ENCODE results near the gene PPP2R5C.
"Not testable (repeated sequence)": the region's sequence is repeated elsewhere in the genome, so short reads cannot be mapped to it uniquely, and the experiment has no call there.

Gene PPP2R5C

DNA sequence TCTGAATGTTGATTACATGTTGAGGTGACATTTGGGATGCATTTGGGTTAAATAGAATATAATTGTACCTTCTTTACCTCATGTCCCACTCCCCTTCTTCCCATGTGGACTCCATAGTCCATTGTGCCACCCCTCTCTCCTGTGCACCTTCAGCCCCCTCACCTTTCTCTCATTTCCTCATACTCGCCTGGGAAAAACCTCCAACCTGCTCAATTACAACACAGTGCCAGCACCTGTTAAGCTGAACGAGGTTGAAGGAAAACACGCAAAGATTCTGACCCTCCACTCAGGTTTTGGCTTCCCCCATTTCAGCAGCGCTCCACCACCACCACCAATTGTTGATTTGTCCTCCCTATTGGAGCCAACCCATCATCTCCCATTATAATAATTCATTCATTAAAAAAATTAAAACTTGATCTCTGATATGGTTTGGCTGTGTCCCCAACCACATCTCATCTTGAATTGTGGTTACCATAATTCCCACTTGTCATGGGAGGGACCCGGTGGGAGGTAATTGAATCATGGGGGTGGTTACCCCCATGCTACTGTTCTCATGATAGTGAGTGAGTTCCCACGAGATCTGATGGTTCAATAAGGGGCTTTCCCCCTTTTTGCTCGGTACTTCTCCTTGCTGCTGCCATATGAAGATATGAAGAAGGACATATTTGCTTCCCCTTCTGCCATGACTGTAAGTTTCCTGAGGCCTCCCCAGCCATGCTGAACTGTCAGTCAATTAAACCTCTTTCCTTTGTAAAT, 33.7 kb upstream of the PPP2R5C start:
- no peak for DNase-seq

DNA sequence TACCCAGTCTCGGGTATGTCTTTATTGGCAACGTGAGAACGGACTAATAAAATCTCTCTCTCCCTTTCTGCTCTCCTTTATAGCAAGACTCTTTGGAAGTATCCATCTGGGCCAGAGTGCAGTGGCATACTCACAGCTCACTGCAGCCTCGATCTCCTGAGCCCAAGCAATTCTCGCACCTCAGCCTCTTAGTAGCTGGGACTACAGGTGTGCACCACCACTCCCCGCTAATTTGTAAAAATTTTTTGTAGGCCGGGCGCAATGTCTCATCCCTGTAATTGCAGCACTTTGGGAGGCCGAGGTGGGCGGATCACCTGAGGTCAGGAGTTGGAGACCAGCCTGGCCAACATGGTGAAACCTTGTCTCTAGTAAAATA, 33.2 kb upstream of the PPP2R5C start:
- no peak for DNase-seq

DNA sequence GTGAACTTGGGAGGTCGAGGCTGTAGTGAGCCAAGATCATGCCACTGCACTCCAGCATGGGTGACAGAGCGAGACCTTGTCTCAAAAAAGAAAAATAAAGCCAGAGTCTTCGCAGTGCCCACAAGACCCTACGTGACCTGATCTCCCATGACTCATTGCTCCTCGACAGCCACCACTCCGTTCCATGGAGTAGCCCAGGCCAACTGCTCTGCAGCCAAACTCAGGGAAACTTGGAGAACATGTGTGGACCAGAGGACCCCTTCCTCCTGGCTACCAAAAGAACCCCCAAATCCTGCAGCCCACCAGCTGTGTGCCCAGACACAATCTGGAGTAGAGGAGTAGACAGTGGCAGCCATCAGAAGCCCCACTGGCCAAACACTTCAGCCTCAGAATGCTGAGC, 32.1 kb upstream of the PPP2R5C start:
- DNase-seq: no peak

DNA sequence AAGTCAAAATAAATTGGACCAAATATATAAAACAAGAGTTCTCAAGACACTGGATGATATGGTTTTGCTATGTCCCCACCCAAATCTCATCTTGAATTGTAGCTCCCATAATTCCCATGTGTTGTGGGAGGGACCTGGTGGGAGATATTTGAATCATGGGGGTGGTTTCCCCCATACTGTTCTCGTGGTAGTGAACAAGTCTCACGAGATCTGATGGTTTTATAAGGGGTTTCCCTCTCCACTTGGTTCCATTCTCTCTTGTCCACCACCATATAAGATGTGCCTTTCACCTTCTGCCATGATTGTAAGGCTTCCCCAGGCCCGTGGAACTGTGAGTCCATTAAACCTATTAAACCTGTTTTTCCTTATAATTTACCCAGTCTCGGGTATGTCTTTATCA, 31.4 kb upstream of the PPP2R5C start:
- not testable (repeated sequence) for DNase-seq

DNA sequence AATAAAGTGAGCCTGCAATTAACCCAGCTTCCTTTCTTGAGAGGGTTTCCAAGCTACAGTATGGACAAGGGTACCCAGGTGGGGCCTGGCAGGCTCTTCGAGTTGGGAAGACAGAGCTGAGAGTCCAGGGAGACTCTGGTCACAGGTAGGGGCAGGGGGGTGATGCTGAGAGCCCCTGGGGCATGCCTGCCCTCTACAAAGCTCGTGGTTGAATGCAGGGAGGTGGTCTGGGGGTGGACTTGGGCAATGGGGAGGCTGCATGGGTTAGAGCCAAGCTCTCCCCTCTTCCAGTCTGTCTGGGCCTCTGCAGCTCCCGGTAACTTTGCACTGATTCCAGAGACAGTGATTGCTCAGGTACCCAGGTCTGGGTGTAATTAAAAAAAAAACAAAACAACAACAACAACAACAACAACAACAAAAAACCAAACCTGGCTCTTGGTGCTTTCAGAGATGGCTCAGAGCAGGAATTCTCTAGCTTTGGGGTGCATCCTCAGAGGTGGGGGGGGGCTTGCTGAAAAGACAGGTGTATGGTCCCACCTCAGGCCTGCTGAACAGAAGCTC, 30.8 kb upstream of the PPP2R5C start:
- no peak for DNase-seq

DNA sequence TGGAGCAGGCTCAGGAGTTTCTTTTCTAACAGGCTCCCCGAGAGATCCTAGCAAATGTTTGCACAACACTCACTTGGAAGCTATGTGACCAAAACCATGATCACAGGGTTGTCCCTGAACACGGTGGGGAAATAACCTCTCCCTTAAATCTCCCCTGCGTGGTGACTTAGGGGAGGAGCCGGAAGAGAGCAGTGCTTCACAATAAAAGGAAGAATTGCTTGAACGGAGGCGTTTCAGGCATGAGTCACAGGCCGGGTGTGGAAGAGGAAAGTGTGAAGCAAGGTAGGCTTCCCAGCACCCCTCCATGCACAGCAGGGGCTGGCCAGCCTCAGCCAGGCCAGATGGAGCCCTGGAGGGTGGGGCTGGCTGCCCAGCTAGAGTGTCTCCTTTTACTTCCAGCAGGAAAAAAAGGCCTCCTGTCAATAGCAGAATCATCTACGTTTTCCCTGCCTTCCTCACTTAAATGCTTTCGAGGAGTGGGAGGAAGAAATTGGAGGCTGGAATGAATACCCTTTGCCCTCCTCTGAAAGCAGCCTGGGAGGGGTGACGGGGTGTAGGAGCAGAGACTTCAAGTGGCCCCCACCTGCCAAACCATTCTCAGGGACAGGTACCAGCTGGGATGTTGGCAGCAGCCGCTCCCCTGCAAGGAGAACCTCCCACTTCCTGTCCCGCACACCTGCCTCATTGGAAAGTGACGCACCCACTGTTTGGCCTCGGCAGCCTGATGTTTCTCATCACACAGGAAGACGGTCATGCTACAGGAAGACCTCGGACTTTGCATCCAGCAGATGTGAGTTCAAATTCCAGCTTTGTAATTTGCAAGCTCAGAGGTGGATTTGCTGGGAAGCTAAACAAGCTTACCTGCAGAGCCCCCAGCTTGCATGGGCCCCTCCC, 30.1 kb upstream of the PPP2R5C start:
- peak; percentile 96 for DNase-seq

DNA sequence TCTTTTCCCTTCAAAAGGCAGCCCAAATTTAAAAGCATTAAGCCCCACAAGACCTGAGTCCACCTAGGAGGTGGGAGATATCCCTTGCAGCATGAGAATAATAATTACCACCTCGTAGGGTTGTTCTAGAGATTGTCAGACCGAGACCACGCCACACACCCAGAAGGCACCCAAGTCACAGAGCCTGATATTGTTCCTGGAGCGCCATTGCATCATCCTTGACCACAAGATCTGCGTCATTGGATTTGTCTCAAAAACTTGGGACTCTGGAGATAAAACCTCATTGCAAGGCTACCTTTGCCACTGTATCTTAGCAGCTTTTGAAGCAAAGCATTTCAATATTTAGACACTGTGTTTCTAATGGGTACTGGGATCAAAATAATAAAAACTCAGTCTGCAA, 29.4 kb upstream of the PPP2R5C start:
- DNase-seq: peak; percentile 51

DNA sequence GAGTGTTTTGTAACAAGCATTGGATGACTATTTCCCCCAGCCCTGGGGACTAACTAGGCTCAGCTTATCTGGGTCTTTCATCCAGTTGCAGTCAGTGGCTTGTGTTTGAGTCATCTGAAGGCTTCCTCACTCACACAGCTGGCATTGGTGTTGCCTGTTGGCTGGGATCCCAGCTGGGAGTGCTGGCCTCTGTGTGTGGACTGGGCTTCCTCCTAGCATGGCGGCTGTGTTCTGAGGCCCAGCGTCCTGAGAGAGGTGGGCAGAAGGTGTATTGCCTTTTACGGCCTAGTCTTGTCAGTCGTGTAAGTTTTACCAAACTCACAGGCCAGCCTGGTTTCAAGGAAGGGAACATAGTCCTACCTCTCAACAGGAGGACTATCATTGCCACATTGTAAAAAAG, 28.3 kb upstream of the PPP2R5C start:
- peak; percentile 70 for DNase-seq

DNA sequence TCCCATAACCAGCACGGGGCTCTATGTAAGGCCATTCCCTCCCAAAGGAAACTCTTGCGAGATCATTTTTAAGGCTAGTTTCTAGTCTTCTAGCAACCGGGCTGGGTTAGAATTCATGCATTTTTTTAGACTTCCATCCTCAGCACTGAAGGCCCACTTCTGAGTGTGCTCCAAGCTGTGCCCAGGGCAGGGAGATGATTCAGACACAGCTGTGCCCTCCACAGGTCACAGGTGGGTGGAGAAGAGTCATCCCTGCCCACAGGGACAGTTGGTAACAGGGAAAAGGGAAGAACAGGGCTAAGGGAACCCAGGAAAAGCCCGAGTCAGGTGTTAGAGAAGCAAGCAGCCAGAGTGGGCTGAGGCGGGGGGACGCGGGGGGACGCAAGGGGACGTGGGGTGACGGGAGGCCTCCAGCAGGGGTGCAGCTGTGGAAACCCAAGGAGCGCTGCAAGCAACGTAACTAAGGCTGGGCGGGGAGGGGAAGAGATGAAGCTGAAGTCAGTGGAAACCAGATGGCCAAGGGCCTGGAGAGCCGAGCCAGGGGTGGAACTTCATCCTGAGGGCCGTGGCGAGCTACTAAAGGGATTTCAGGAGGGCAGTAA, 27.2 kb upstream of the PPP2R5C start:
- no peak for DNase-seq

DNA sequence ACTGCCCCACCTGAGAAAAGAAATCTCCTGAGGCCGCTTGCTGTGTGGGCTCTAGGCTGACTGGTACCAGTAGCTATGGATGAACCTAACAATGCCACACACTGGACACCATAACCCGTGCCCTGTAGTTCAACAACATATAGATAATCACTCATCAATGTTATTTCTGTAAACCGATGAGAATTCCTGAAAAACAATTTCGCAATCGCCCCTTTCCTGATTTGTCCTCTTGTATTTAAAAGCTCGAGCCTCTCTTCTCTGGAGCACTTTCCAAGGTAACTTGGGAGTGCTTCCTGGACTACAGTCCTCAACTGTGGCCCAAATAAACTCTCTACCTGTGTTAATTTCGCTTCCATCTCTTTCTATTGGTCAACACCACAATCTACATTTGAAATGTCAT, 26.1 kb upstream of the PPP2R5C start:
- DNase-seq: no peak

DNA sequence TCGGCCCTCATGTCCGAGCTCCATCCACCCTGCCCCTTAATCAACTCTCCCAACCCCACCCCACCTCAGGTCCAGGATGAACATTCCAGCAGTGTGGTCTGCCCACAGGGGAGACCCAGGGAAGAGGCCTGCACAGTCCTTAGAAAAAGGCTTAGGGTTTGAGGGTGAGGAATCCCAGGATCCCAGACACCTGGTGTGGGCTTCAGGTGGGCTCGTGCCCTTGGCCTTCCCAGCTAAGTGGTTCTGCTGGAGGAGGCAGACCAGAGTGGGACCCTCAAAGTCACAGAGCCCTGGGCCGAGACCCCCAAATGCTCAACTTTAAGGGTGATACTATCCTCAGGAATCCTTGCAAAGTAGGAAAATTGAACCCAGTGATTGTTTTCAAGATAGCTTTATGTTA, 25.4 kb upstream of the PPP2R5C start:
- DNase-seq: no peak

DNA sequence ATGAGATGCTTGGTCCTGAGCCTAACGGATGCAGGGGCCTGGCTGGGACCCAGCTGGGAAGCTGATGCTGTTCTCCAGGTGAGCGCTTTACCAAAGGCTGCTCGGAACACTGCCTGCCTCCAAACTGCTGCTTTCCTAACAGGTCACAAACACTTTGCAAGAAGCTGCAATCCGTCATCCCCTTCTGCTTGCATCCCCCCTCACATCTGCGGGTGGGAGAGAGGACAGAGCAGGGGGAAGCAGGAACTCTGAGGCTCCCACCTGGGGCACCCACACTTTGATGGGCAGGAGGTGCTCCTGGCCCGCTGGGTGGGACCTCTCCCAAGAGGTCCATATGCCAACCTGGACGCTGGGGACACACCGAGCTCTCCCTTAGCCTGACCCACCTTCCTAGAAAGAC, 24.9 kb upstream of the PPP2R5C start:
- DNase-seq: no peak

DNA sequence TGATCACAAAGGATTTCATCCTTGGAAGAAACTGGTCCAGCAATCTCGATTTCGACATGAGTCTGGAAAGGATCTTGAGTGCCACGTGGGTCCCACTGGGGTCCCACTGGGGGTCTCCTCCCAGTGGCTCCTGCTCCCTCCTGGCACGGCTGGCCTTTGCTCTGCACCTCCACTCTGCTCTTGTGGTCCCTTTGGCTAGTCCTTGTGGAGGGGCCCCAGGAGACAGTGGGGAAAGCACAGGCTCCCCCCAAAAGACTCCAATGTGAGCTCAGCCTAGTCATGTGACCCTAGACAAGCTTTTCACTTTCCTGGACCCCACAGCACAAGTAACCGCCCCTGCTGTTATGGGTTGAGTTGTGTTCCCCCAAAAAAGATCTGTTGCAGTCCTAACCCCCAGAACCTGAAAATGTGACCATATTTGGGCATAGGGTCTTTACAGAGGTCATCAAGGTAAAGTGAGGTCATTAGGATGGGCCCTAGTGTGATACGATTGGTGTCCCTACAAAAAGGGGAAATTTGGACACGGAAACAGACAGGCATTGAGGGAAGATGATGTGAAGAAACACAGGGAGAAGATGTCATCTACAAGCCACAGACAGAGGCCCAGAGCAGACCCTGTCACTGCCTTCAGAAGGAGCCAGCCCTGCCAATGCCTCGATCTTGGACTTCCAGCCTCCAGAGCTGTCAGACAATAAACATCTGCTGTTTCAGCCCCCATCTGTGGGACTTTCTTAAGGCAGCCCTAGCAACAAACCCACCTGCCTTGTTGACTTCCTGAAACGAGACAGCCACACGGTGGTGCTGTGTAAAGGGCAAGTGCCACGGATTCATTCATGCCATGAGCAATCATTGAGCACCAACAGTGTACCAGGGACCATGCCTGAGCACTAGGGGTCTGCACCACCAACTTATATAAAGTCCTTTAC, 23.8 kb upstream of the PPP2R5C start:
- no peak for DNase-seq

DNA sequence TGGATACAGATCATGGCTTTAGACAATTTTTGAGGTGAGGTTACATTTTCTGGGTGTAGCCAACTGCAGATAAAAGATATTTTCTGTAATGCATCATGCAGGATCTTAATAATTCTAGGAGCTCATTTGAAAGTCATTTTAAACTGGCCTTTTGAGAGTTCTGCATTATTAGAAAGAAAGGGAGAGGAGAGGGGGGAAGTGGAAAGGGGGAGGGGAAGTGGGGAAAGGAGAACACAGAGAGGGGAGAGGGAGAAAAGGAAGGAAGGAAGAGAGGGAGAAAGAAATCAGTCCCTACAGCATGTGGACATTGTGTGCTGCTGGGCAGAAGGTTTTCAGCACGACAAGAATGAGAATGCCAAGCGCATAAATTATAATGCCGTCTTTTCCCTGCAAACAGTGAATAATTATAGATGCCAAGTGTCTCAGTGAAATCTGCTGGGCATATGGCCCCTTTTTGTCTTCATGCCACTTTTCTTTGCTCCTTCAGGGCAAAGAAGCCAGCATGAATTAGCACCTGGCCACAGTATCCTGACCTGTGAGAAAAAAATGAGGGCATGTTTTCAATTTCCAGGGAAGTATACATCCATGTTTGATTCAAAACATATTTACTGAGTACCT, 22.7 kb upstream of the PPP2R5C start:
- DNase-seq: no peak

DNA sequence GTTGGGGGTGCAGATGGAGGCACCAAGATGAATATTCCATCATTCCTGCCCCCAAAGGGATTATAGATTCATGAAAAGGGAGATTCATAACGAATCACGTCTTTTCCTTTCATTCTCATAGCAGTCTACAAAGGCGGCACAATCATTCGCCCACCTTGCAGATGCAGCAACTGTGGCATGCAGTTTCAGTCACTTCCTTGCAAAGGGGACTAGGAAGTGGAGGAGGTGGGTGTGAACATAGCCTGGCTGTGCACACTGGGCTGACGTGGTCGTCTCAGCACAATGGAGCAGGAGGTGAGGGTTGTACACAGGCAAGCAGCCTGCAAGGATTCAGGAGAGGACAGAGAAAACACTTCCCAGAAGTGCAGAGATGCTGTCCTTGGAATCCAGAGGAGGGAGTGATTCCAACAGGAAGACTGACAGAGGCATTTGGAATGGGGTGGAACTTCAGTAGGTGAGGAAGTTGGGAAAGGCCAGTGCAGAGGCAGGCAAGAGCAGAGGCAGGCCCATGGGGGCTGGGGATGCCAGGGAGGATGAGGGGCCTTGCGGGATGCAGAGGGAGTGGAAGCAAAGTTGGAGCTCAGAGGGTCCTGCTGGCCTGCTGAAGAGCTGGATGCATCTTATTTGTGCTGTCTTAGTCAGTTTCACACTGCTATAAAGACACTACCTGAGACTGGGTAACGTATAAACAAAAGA, 21.9 kb upstream of the PPP2R5C start:
- DNase-seq: no peak

DNA sequence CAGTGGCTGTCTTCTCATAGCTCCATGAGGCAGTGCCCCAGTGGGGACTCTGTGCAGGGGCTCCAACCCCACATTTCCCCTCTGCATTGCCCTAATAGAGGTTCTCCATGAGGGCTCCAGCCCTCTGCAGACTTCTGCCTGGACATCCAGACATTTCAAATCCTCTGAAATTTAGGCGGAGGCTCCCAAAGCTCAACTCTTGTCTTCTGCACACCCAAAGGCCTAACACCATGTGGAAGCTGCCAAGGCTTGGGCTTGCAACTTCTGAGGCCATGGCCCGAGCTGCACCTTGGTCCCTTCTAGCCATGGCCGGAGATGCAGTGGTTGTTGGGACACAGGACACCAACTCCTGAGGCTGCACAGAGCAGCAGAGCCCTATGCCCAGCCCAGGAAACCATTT, 20.5 kb upstream of the PPP2R5C start:
- DNase-seq: no peak

DNA sequence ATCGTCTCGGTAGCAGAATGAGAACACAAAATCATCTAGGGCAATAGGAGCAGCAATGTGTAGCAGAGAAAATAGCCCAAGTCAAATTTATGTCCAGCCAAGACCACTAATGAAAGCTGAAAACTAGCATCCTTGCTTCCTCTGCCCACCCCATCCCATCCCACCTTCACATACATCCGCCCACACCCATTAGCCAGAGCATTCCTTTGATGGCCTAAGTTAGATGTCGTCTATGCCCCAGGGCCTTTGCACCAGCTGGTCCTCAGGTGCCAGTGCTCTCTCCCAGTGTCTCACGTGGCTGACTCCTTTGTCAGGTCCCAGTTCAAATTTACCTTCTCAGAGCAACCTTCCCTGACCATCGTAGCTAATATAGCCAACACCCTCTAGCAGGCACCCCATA, 17.8 kb upstream of the PPP2R5C start:
- DNase-seq: no peak

DNA sequence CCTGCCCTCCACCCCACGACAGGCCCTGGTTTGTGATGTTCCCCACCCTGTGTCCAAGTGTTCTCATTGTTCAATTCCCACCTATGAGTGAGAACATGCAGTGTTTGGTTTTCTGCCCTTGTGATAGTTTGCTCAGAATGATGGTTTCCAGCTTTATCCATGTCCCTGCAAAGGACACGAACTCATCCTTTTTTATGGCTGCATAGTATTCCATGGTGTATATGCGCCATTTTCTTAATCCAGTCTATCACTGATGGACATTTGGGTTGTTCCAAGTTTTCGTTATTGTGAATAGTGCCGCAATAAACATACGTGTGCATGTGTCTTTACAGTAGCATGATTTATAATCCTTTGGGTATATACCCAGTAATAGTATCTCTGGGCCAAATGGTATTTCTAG, 17.1 kb upstream of the PPP2R5C start:
- DNase-seq: not testable (repeated sequence)

DNA sequence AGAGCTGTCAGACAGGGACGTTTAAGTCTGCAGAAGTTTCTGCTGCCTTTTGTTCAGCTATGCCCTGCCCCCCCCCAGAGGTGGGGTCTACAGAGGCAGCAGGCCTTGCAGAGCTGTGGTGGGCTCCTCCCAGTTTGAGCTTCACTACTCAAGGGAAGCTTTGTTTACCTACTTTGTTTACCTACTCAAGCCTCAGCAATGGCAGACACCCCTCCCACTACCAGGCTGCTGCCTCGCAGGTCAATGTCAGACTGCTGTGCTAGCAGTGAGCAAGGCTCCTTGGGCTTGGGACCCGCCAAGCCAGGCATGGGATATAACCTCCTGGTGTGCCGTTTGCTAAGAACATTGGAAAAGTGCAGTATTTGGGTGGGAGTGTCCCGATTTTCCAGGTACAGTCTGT, 11.8 kb upstream of the PPP2R5C start:
- not testable (repeated sequence) for DNase-seq

DNA sequence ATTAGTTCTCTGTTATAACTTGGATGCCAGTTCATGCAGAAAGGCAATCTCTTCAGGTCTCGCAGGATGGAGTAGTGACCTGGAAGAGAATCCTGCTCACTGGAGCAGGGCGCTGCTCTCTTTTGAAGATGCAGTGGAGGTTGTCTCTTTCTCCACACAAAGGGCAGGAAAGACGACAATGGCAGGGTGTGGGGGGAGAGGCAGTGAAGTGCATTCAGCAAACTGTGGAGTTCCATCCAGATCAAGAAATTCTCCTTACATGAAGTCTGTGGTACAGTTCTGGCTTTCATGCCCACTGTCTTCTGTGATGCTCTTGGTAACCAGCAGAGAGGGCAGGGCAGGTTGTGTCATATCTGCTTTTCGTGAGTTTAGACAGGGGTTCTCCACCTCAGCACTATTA, 6.6 kb upstream of the PPP2R5C start:
- DNase-seq: no peak

DNA sequence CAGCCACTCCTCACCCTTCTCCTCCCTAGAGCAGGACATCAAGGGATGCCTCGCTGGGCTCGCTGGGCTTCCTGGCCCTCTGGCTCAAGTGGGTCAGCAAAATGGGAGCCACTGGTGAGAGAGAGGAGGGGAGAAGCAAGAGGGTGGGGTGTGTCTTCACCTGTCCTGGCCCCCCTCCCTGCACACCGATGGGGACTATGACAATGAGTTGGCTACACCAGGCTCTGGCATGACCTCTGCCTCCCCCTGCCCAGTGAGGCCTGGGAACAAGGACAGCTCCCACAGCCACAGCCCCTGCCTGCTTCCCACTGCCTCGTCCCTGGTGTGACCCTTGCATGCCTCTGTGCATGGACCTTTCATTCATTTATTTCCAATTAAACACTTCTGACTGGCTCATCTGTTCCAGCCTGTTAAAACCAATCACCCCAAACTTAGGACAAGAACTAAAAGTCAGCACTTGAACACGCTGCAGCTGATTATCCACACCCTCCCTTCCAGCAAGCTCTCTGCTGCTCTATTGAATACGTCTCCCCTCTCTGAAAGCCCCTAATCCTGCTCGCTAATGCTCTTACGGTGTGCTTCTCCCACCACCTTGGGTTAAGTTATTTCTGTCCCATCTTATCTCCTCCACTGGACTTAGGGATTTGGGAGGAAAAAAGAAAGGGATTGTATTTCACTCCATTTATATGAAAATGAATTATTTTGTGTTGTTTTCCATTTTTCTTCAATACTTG, 5.8 kb upstream of the PPP2R5C start:
- no peak for DNase-seq

Measured in MV-4-11 (cell line).